NCI-H1048 (cell line): ENCODE measurements around the gene CD163L1.

Experiments
- DNase-seq: peaks from one replicate; lab custom pipeline; 2025; lab: John Stamatoyannopoulos, UW

The CD163L1 gene

DNA sequence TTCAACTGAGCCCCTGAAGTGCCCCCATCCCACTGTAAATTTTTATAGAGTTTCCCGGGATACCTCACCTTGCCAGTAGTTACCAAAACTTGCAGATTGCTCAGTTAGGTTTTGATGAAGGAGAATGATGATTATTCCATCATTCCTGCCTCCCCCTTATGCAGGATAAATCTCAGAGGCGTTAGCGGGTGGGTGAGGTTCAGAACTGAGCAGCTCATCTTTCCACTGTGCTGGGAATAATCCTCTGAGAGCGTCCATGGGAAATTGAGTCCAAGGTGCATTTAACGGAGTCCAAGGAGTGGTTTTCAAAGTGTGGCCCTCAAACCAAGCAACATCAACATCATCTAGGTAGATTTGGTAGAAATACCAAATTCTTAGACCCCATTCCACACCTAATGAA is 121.4 kb downstream of the CD163L1 start:
- no peak for DNase-seq

DNA sequence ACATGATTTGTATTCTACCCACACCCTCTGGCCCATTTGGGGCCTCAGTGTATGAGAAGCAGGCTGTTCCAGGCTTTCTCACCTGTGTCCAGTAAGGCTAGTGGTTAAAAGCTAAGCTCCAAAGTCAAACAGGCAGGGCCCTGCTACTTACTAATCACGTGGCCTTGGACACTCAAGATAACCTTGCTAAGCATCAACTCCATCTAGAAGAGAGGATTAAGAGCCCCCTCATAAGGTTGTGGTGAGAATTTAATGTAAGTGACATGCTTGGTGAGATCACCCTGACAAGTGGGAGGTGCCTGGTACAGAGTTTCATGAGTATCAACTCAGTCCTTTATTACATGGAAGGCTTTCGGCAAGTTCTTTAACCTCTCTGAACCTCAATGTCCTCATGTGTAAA is 122.3 kb downstream of the CD163L1 start:
- no peak for DNase-seq

DNA sequence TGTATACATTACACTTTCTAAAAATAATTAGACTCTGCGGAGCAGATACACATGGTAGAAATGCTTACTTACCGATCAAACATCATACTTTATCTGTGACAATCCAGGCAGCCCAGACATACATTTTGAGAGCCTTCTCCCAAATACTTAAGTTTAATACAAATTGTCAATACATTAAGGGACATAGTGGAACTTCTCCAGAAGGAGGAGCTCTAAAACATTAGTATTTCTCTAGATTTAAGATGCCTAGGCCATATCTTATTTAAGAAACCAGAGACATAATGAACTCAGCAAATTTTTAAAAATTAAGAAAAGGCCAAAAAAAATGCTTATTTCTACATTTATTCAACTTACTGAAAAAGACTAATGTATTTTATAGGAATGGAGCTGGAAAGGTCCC is 124.0 kb downstream of the CD163L1 start:
- DNase-seq, result no peak

DNA sequence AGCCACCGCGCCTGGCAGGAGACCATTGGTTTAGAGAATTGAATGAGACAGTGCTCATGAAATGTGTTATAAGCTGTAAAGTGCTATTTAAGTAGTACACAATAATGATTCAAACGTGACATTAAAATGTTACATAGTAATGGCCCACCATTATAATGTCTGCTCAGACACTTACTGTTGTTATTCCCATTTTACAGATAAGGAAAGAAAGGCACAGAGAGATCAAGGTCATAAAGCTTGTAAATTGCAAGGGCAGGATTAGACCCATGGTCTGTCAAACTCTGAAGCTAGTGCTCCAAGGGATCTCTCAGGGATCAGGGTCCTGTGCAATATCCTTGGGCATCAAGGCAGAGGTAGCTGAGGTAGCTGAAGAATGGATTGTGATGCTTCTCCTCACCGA is 133.9 kb downstream of the CD163L1 start:
- DNase-seq, result no peak
